Endothelial cell of umbilical vein (primary cell): ENCODE results near the gene GABBR2. TPM values are rescaled to one million over a fixed set of nuclear protein-coding genes. Genes with fewer than 3 reads are reported as not detected.

Experiments
- BruUV-seq: library from RNA; stranded (reverse); fragments of 400-500 nt; replicated peaks from 2 replicates; lab custom pipeline; 2021; lab: Mats Ljungman, UMichigan
- CTCF ChIA-PET: fragments of 300-600, 350-600 bp; sonication (Branson Sonifier 250); formaldehyde crosslinking; loops from one replicate; lab custom pipeline; 2021; ENCODE audit warnings: antibody characterized with exemption, inconsistent platforms; lab: Charles Lee
- POLR2A ChIA-PET: fragments of 300-600, 350-600 bp; sonication (Branson Sonifier 250); formaldehyde crosslinking; loops from one replicate; lab custom pipeline; 2021; ENCODE audit warnings: antibody characterized with exemption, inconsistent platforms; lab: Charles Lee
- DNase-seq: peaks from one replicate; pipeline ENCODE4 v3.0.0-alpha.2; 2011; ENCODE audit warnings: low read depth, low spot score
- FAIRE-seq: peaks from 2 replicates; lab custom pipeline; 2011; peaks lifted over from hg19 to GRCh38; lab: Jason Lieb, UNC
- H2AFZ ChIP-seq: 2 replicates; pipeline ENCODE4 v1.6.0; 2012; ENCODE audit warnings: low read depth, low read length, control low read depth, inconsistent platforms
- H3K27ac ChIP-seq: 2 replicates; pipeline ENCODE4 v1.5.1; 2011; ENCODE audit warnings: low read depth, mild to moderate bottlenecking, control low read depth, low read length, moderate library complexity; ENCODE audit not compliant: insufficient read depth
- H3K27me3 ChIP-seq, 2 experiments: 2 replicates each; pipeline versions ENCODE4 v1.6.0 to v1.6.1; 2011; ENCODE audit warnings: low read length in 2 of 2, mixed read lengths in 1 of 2; ENCODE audit not compliant: control insufficient read depth in 2 of 2, insufficient read depth in 2 of 2
- H3K36me3 ChIP-seq, 2 experiments: 2 replicates in 1 of 2; 3 replicates in 1 of 2; pipeline ENCODE4 v1.5.1; 2011; ENCODE audit warnings: low read length in 2 of 2, mild to moderate bottlenecking in 1 of 2, moderate library complexity in 1 of 2; ENCODE audit not compliant: control insufficient read depth in 2 of 2, insufficient read depth in 2 of 2; ENCODE audit errors: extremely low read depth in 1 of 2
- H3K4me1 ChIP-seq: 3 replicates; pipeline ENCODE4 v1.5.1; 2011; ENCODE audit warnings: mild to moderate bottlenecking, low read length; ENCODE audit not compliant: control insufficient read depth, insufficient read depth; ENCODE audit errors: extremely low read depth
- H3K4me2 ChIP-seq: 2 replicates; pipeline ENCODE4 v1.6.1; 2011; ENCODE audit warnings: low read length, control low read depth, mixed read lengths; ENCODE audit not compliant: insufficient read depth
- H3K4me3 ChIP-seq, 3 experiments: fragments of 200-600 bp in 1 of 3; sonication (generic), shearing (Covaris generic) in 1 of 3; replicated peaks in 1 of 3; 2 replicates each; pipeline ENCODE4 v1.5.1; 2011 to 2016; ENCODE audit warnings: control low read depth in 3 of 3, low read length in 3 of 3, mild to moderate bottlenecking in 2 of 3, inconsistent platforms in 1 of 3, low read depth in 1 of 3, moderate library complexity in 1 of 3; ENCODE audit not compliant: insufficient read depth in 1 of 3
- H3K79me2 ChIP-seq: 2 replicates; pipeline ENCODE4 v1.6.0; 2012; ENCODE audit warnings: low read length, inconsistent platforms; ENCODE audit not compliant: control insufficient read depth, insufficient read depth
- H3K9ac ChIP-seq: replicated peaks from 2 replicates; pipeline ENCODE3; 2011; ENCODE audit warnings: low read length, control low read depth; ENCODE audit not compliant: insufficient read depth; ENCODE audit errors: extremely low read depth
- H3K9me1 ChIP-seq: replicated peaks from 3 replicates; pipeline ENCODE4 v1.6.0; 2011; ENCODE audit warnings: mild to moderate bottlenecking, low read length; ENCODE audit not compliant: control insufficient read depth, insufficient read depth; ENCODE audit errors: extremely low read depth
- H3K9me3 ChIP-seq: replicated peaks from 2 replicates; pipeline ENCODE4 v1.5.1; 2012; ENCODE audit warnings: low read length, inconsistent platforms; ENCODE audit not compliant: control insufficient read depth, insufficient read depth
- H4K20me1 ChIP-seq: replicated peaks from 2 replicates; pipeline ENCODE3; 2011; ENCODE audit warnings: mild to moderate bottlenecking, low read length; ENCODE audit not compliant: control insufficient read depth, insufficient read depth; ENCODE audit errors: extremely low read depth
- EZH2 ChIP-seq: IDR thresholded peaks from 2 replicates; pipeline ENCODE4 v1.6.1; 2012; ENCODE audit warnings: borderline replicate concordance, low read depth, mild to moderate bottlenecking, moderate library complexity, low read length, inconsistent platforms; ENCODE audit not compliant: severe bottlenecking
- FOS ChIP-seq: IDR thresholded peaks from 2 replicates; pipeline ENCODE4 v1.6.1; 2011; ENCODE audit warnings: mild to moderate bottlenecking, low read length, moderate library complexity, borderline replicate concordance; ENCODE audit not compliant: insufficient read depth
- GATA2 ChIP-seq: IDR thresholded peaks from 2 replicates; pipeline ENCODE4 v1.7.0; 2011; ENCODE audit warnings: low read depth, mild to moderate bottlenecking, moderate library complexity, mixed read lengths, low read length; ENCODE audit not compliant: insufficient read length, insufficient read depth
- JUN ChIP-seq: IDR thresholded peaks from 2 replicates; pipeline ENCODE4 v1.6.1; 2011; ENCODE audit warnings: borderline replicate concordance, low read depth; ENCODE audit not compliant: insufficient read length, insufficient read depth
- MYC ChIP-seq: IDR thresholded peaks from one replicate; pipeline ENCODE4 v1.6.1; 2011; ENCODE audit warnings: mild to moderate bottlenecking, low read depth, low read length
- POLR2A ChIP-seq: IDR thresholded peaks from 2 replicates; pipeline ENCODE4 v1.6.1; 2012; ENCODE audit warnings: low read depth, mild to moderate bottlenecking, control low read depth, low read length
- POLR2AphosphoS5 ChIP-seq: IDR thresholded peaks from 2 replicates; pipeline ENCODE4 v1.6.1; 2012; ENCODE audit warnings: low read depth, mild to moderate bottlenecking, control low read depth, low read length, moderate library complexity; ENCODE audit not compliant: insufficient read depth
- dilution Hi-C: fragments of 300-500 bp; cut with MboI; formaldehyde crosslinking; loops from one replicate; pipeline ENCODE4 v1.15.0; 2019; ENCODE audit warnings: low sequenced_read_pairs; ENCODE audit not compliant: extremely low pct_ligation_motif_present
- intact Hi-C: fragments of 100-400 bp; cut with micrococcal nuclease; formaldehyde crosslinking; loops from one replicate; pipeline ENCODE4 v1.10.0; 2022
- polyA plus RNA-seq, 4 experiments: library from polyadenylated mRNA; depleted of rRNA in 3 of 4; stranded (reverse) in 3 of 4; unstranded in 1 of 4; fragments of >200 nt; gene quantifications; 2 replicates each; pipeline versions ENCODE4 v1.2.1 to v1.2.3, GENCODE V29; 2011 to 2012; ENCODE audit warnings: missing spikeins in 1 of 4
- total RNA-seq: library from RNA; stranded (reverse); gene quantifications from 2 replicates; pipeline ENCODE4 v1.2.3, GENCODE V29; 2021
- TF ChIP-seq, protein P1 (sequence below): IDR thresholded peaks from 2 replicates; pipeline ENCODE4 v1.6.1; 2011; ENCODE audit not compliant: insufficient read depth, insufficient read length
- TF ChIP-seq, protein P2 (sequence below), 2 donors: IDR thresholded peaks; 1 replicate in 1 of 2; 2 replicates in 1 of 2; pipeline ENCODE4 v1.5.1; 2011; ENCODE audit warnings: low read length in 2 of 2, mild to moderate bottlenecking in 2 of 2, moderate library complexity in 2 of 2, control low read depth in 1 of 2, inconsistent platforms in 1 of 2, low read depth in 1 of 2; ENCODE audit not compliant: insufficient read depth in 1 of 2; ENCODE audit errors: extremely low read depth in 1 of 2

The GABBR2 gene
- total and polyA plus RNA-seq, 2 donors (not counting 3 experiments of a cell fraction or from before 2014, with no cell fraction given): 1.1 to 9.2 TPM

DNA sequence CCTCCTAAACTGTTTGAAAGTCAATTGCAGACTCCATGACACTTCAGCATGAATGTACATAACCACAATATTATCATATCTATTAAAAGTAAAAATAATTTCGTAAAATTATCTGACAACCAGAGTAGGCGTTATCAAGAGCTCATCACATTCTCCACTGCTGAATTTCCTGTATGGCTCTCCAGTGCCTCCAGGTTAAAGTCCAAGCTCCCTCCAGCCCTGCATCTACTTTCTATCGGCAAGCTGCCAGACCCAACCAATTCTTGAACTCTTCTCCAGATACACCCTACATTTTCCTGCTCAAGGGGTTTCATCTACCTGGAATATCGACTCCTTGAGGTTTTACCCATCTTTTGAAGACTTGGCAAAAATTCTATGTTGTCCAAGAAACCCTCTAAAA lies 378.8 kb downstream of the GABBR2 start:
- Histone ChIP-seq H3K36me3 (no peaks in the 10 kb centered on the region), H3K4me1 (peaks cover 49% of the 10 kb centered on the region), H3K9me1 (no peaks in the 10 kb centered on the region), H3K27ac (no peak overlapping the region), H3K79me2 (no peaks in the 10 kb centered on the region), H3K9ac (no peak overlapping the region), H2AFZ (no peak overlapping the region), H3K27me3 (no peaks in the 10 kb centered on the region), H4K20me1 (no peaks in the 10 kb centered on the region), H3K9me3 (no peaks in the 10 kb centered on the region), H3K4me2 (no peak overlapping the region), H3K4me3 (no peak overlapping the region)
- POLR2A ChIA-PET: no interaction called here
- no peak for DNase-seq
- intact Hi-C loops: loop anchor here (5.0 kb wide), 1 partner anchor 277 kb away; no protein-coding TSS in a partner anchor
- no peak for FAIRE-seq
- BruUV-seq: no TSS peak
- CTCF ChIA-PET: no interaction called here
- dilution Hi-C loops: no loop called here
- TF ChIP-seq GATA2 (no peak), FOS (no peak), POLR2AphosphoS5 (no peak), EZH2 (no peak), POLR2A (no peak), JUN (no peak), MYC (no peak)
- TF ChIP-seq, protein P1, sequence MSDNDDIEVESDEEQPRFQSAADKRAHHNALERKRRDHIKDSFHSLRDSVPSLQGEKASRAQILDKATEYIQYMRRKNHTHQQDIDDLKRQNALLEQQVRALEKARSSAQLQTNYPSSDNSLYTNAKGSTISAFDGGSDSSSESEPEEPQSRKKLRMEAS: no peak
- TF ChIP-seq, protein P2, sequence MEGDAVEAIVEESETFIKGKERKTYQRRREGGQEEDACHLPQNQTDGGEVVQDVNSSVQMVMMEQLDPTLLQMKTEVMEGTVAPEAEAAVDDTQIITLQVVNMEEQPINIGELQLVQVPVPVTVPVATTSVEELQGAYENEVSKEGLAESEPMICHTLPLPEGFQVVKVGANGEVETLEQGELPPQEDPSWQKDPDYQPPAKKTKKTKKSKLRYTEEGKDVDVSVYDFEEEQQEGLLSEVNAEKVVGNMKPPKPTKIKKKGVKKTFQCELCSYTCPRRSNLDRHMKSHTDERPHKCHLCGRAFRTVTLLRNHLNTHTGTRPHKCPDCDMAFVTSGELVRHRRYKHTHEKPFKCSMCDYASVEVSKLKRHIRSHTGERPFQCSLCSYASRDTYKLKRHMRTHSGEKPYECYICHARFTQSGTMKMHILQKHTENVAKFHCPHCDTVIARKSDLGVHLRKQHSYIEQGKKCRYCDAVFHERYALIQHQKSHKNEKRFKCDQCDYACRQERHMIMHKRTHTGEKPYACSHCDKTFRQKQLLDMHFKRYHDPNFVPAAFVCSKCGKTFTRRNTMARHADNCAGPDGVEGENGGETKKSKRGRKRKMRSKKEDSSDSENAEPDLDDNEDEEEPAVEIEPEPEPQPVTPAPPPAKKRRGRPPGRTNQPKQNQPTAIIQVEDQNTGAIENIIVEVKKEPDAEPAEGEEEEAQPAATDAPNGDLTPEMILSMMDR (IDR thresholded peaks at IDR 0.05; ENCODE audit: extremely low read depth in 1 of 2, insufficient read depth in 1 of 2, low read depth in 1 of 2, low read length in 2 of 2): no peak
